HL-60 (cell line): ENCODE results near the gene KCND2.

Source experiments
- GABPA ChIP-seq: IDR thresholded peaks from 2 replicates; pipeline ENCODE4 v1.6.1; 2012; ENCODE audit warnings: low read depth
- POLR2AphosphoS5 ChIP-seq: IDR thresholded peaks from 2 replicates; pipeline ENCODE4 v1.6.1; 2012; ENCODE audit warnings: low read depth
- TF ChIP-seq, protein P1 (sequence below): IDR thresholded peaks from one replicate; pipeline ENCODE4 v1.5.1; 2011; ENCODE audit warnings: low read length, control low read depth, inconsistent platforms; ENCODE audit not compliant: insufficient read depth
- TF ChIP-seq, protein P2 (sequence below): IDR thresholded peaks from 2 replicates; pipeline ENCODE4 v1.6.1; 2012; ENCODE audit warnings: low read depth; ENCODE audit not compliant: insufficient replicate concordance

DNA sequence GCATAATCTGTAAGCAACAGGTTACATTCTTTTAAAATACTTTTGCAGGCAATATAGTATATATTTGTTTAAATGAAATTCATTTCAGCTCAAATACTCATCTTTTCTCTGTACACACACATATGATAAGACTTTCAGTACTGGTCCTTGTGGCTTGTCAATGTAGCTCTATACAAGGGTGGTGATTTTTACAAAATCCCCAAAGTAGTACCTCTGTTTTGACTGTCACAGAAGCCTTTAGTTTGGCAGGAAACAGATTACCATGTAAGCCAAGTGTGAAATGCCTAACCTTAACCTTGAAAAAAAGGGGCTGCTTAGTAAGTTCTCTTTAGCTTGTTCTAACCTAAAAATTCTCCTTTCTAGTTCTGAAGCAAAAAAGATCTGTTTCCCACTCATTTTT is 87.9 kb downstream of the KCND2 start:
- TF ChIP-seq, protein P1, sequence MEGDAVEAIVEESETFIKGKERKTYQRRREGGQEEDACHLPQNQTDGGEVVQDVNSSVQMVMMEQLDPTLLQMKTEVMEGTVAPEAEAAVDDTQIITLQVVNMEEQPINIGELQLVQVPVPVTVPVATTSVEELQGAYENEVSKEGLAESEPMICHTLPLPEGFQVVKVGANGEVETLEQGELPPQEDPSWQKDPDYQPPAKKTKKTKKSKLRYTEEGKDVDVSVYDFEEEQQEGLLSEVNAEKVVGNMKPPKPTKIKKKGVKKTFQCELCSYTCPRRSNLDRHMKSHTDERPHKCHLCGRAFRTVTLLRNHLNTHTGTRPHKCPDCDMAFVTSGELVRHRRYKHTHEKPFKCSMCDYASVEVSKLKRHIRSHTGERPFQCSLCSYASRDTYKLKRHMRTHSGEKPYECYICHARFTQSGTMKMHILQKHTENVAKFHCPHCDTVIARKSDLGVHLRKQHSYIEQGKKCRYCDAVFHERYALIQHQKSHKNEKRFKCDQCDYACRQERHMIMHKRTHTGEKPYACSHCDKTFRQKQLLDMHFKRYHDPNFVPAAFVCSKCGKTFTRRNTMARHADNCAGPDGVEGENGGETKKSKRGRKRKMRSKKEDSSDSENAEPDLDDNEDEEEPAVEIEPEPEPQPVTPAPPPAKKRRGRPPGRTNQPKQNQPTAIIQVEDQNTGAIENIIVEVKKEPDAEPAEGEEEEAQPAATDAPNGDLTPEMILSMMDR, result no peak
- TF ChIP-seq POLR2AphosphoS5 (no peak), GABPA (no peak)
- TF ChIP-seq, protein P2, sequence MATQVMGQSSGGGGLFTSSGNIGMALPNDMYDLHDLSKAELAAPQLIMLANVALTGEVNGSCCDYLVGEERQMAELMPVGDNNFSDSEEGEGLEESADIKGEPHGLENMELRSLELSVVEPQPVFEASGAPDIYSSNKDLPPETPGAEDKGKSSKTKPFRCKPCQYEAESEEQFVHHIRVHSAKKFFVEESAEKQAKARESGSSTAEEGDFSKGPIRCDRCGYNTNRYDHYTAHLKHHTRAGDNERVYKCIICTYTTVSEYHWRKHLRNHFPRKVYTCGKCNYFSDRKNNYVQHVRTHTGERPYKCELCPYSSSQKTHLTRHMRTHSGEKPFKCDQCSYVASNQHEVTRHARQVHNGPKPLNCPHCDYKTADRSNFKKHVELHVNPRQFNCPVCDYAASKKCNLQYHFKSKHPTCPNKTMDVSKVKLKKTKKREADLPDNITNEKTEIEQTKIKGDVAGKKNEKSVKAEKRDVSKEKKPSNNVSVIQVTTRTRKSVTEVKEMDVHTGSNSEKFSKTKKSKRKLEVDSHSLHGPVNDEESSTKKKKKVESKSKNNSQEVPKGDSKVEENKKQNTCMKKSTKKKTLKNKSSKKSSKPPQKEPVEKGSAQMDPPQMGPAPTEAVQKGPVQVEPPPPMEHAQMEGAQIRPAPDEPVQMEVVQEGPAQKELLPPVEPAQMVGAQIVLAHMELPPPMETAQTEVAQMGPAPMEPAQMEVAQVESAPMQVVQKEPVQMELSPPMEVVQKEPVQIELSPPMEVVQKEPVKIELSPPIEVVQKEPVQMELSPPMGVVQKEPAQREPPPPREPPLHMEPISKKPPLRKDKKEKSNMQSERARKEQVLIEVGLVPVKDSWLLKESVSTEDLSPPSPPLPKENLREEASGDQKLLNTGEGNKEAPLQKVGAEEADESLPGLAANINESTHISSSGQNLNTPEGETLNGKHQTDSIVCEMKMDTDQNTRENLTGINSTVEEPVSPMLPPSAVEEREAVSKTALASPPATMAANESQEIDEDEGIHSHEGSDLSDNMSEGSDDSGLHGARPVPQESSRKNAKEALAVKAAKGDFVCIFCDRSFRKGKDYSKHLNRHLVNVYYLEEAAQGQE, result no peak
